H1 (cell line): ENCODE results near the gene AMIGO2. TPM values are rescaled to one million over a fixed set of nuclear protein-coding genes. Genes with fewer than 3 reads are reported as not detected.

Source experiments
- CTCF ChIA-PET: fragments of 300-600 bp; sonication (Branson Sonifier 250); formaldehyde crosslinking; loops from one replicate; lab custom pipeline; 2021; ENCODE audit not compliant: partially characterized antibody; lab: Charles Lee
- POLR2A ChIA-PET: fragments of 300-600 bp; sonication (Branson Sonifier 250); formaldehyde crosslinking; loops from one replicate; lab custom pipeline; 2021; ENCODE audit warnings: inconsistent platforms; ENCODE audit not compliant: partially characterized antibody; lab: Charles Lee
- DNase-seq, 2 experiments: peaks; one replicate each; pipeline versions ENCODE4 v3.0.0 to v3.0.0-alpha.2; 2010 to 2022; ENCODE audit warnings: low spot score in 2 of 2, low read depth in 1 of 2, mixed read lengths in 1 of 2
- FAIRE-seq: peaks from 2 replicates; lab custom pipeline; 2011; peaks lifted over from hg19 to GRCh38; lab: Jason Lieb, UNC
- H2AFZ ChIP-seq: 2 replicates; pipeline ENCODE4 v1.8.1; 2012; ENCODE audit warnings: low read length, inconsistent platforms
- H2AK5ac ChIP-seq: 2 replicates; pipeline ENCODE4 v1.6.1; 2013; ENCODE audit warnings: low read depth, low read length
- H2BK120ac ChIP-seq: replicated peaks from 2 replicates; pipeline ENCODE3; 2013; ENCODE audit warnings: low read depth, low read length, inconsistent platforms
- H2BK12ac ChIP-seq: 2 replicates; pipeline ENCODE4 v1.6.1; 2013; ENCODE audit warnings: low read depth, low read length
- H2BK15ac ChIP-seq: 2 replicates; pipeline ENCODE4 v1.6.1; 2013; ENCODE audit warnings: low read length
- H2BK20ac ChIP-seq: 2 replicates; pipeline ENCODE4 v1.6.1; 2013; ENCODE audit warnings: low read length
- H2BK5ac ChIP-seq: 2 replicates; pipeline ENCODE4 v1.6.1; 2013; ENCODE audit warnings: low read depth, low read length
- H3K14ac ChIP-seq: 2 replicates; pipeline ENCODE4 v1.6.1; 2013; ENCODE audit warnings: inconsistent platforms; ENCODE audit not compliant: insufficient read length
- H3K18ac ChIP-seq: 2 replicates; pipeline ENCODE4 v1.6.1; 2013; ENCODE audit warnings: low read length; ENCODE audit errors: extremely low read depth
- H3K23ac ChIP-seq: 2 replicates; pipeline ENCODE4 v1.6.1; 2013; ENCODE audit warnings: inconsistent platforms; ENCODE audit not compliant: insufficient read length
- H3K23me2 ChIP-seq: 2 replicates; pipeline ENCODE4 v1.6.1; 2013; ENCODE audit warnings: low read depth, low read length
- H3K27ac ChIP-seq: 2 replicates; pipeline ENCODE4 v1.6.1; 2011; ENCODE audit warnings: low read depth, low read length, inconsistent platforms
- H3K27me3 ChIP-seq, 4 experiments: replicated peaks in 1 of 4; 1 replicate in 1 of 4; 2 replicates in 3 of 4; pipeline versions ENCODE4 v1.6.1 to v1.8.1; 2011 to 2013; ENCODE audit warnings: low read length in 3 of 4, mild to moderate bottlenecking in 3 of 4, inconsistent platforms in 2 of 4, mixed read lengths in 2 of 4, moderate library complexity in 1 of 4; ENCODE audit not compliant: control insufficient read depth in 3 of 4, insufficient read depth in 3 of 4; ENCODE audit errors: extremely low read depth in 1 of 4
- H3K36me3 ChIP-seq, 4 experiments: 2 replicates each; pipeline versions ENCODE4 v1.6.1 to v1.8.1; 2011 to 2013; ENCODE audit warnings: mild to moderate bottlenecking in 4 of 4, low read length in 3 of 4, moderate library complexity in 2 of 4, control low read depth in 1 of 4, inconsistent platforms in 1 of 4; ENCODE audit not compliant: insufficient read depth in 4 of 4, control insufficient read depth in 2 of 4
- H3K4ac ChIP-seq: replicated peaks from 2 replicates; pipeline ENCODE3; 2013; ENCODE audit warnings: low read length, low read depth, mixed read lengths, inconsistent platforms; ENCODE audit not compliant: insufficient read length
- H3K4me1 ChIP-seq, 4 experiments: replicated peaks in 1 of 4; 1 replicate in 1 of 4; 2 replicates in 3 of 4; pipeline versions ENCODE4 v1.6.1 to v1.8.1; 2011 to 2013; ENCODE audit warnings: low read length in 3 of 4, inconsistent platforms in 2 of 4, mixed read lengths in 1 of 4; ENCODE audit not compliant: insufficient read depth in 4 of 4, control insufficient read depth in 3 of 4
- H3K4me2 ChIP-seq, 2 experiments: 2 replicates each; pipeline versions ENCODE4 v1.6.1 to v1.8.1; 2011 to 2013; ENCODE audit warnings: low read depth in 2 of 2, low read length in 2 of 2, control low read depth in 1 of 2, inconsistent platforms in 1 of 2, mild to moderate bottlenecking in 1 of 2; ENCODE audit not compliant: insufficient read depth in 1 of 2
- H3K4me3 ChIP-seq, 4 experiments: fragments of 200-600, 300-600 bp in 1 of 4; sonication (generic), shearing (Covaris generic), sonication (Bioruptor Twin) in 1 of 4; 2 replicates each; pipeline versions ENCODE4 v1.5.1 to v1.8.1; 2011 to 2016; ENCODE audit warnings: low read length in 4 of 4, low read depth in 3 of 4, control low read depth in 2 of 4, inconsistent platforms in 2 of 4, mild to moderate bottlenecking in 2 of 4, mixed read lengths in 1 of 4, moderate library complexity in 1 of 4; ENCODE audit not compliant: insufficient read depth in 2 of 4; ENCODE audit errors: extremely low read depth in 1 of 4
- H3K56ac ChIP-seq: replicated peaks from 2 replicates; pipeline ENCODE3; 2013; ENCODE audit warnings: low read depth, mild to moderate bottlenecking, mixed read lengths, low read length, inconsistent platforms; ENCODE audit not compliant: insufficient read length
- H3K79me1 ChIP-seq: 2 replicates; pipeline ENCODE4 v1.6.1; 2013; ENCODE audit warnings: low read depth, low read length, control low read depth
- H3K79me2 ChIP-seq, 2 experiments: 2 replicates each; pipeline versions ENCODE4 v1.6.1 to v1.8.1; 2012 to 2013; ENCODE audit warnings: low read length in 2 of 2, mild to moderate bottlenecking in 2 of 2, inconsistent platforms in 1 of 2; ENCODE audit not compliant: insufficient read depth in 2 of 2, control insufficient read depth in 1 of 2
- H3K9ac ChIP-seq, 4 experiments: replicated peaks in 1 of 4; 1 replicate in 1 of 4; 2 replicates in 3 of 4; pipeline versions ENCODE4 v1.6.1 to v1.8.1; 2011 to 2013; ENCODE audit warnings: low read depth in 3 of 4, low read length in 3 of 4, control low read depth in 2 of 4, mild to moderate bottlenecking in 2 of 4, moderate library complexity in 2 of 4, inconsistent platforms in 1 of 4; ENCODE audit errors: extremely low read depth in 1 of 4
- H3K9me3 ChIP-seq, 2 experiments: 2 replicates each; pipeline versions ENCODE4 v1.6.1 to v1.8.1; 2012 to 2013; ENCODE audit warnings: mild to moderate bottlenecking in 2 of 2, moderate library complexity in 2 of 2, control low read depth in 1 of 2, inconsistent platforms in 1 of 2, low read depth in 1 of 2, low read length in 1 of 2, mixed read lengths in 1 of 2; ENCODE audit not compliant: insufficient read depth in 2 of 2
- H4K20me1 ChIP-seq, 2 experiments: replicated peaks in 1 of 2; 2 replicates each; pipeline versions ENCODE3 to v1.8.1; 2011 to 2013; ENCODE audit warnings: inconsistent platforms in 2 of 2, low read length in 2 of 2, mild to moderate bottlenecking in 1 of 2; ENCODE audit not compliant: insufficient read depth in 2 of 2, control insufficient read depth in 1 of 2
- H4K5ac ChIP-seq: 2 replicates; pipeline ENCODE4 v1.6.1; 2013; ENCODE audit warnings: low read length, low read depth, mixed read lengths, inconsistent platforms; ENCODE audit not compliant: insufficient read length
- H4K8ac ChIP-seq: 2 replicates; pipeline ENCODE4 v1.8.0; 2013; ENCODE audit warnings: mild to moderate bottlenecking, moderate library complexity, low read length, inconsistent platforms; ENCODE audit not compliant: insufficient read depth; ENCODE audit errors: extremely low read depth
- H4K91ac ChIP-seq: replicated peaks from 2 replicates; pipeline ENCODE3; 2013; ENCODE audit warnings: low read length, mixed read lengths, inconsistent platforms; ENCODE audit not compliant: insufficient read length
- BACH1 ChIP-seq: IDR thresholded peaks from 2 replicates; pipeline ENCODE4 v1.6.1; 2012; ENCODE audit warnings: low read length, improper control_type of control experiment
- CBX5 ChIP-seq: fragments of 300-800, 300-1000 bp; sonication (generic); IDR thresholded peaks from 2 replicates; pipeline ENCODE4 v1.7.1; 2016; ENCODE audit warnings: antibody characterized with exemption, low read length, low read depth
- CEBPB ChIP-seq: IDR thresholded peaks from 2 replicates; pipeline ENCODE4 v1.6.1; 2012; ENCODE audit warnings: low read depth, low read length
- RFX5 ChIP-seq: IDR thresholded peaks from 2 replicates; pipeline ENCODE4 v1.6.1; 2011; ENCODE audit warnings: low read depth, low read length, improper control_type of control experiment, borderline replicate concordance
- TAF1 ChIP-seq: IDR thresholded peaks from 2 replicates; pipeline ENCODE4 v1.6.1; 2011; ENCODE audit warnings: mild to moderate bottlenecking, low read depth, low read length
- WGBS, 2 experiments: shearing (Covaris generic) in 1 of 2; methylation state at CpG; one replicate each; pipeline versions ENCODE4 v1.1.6 to v1.1.7; 2013 to 2015; ENCODE audit warnings: low lambda C conversion rate in 2 of 2, mixed read lengths in 2 of 2, inconsistent platforms in 1 of 2, low coverage in 1 of 2, missing lambda C conversion rate in 1 of 2; ENCODE audit not compliant: insufficient replicate concordance in 2 of 2, insufficient coverage in 1 of 2, insufficient read length in 1 of 2; ENCODE audit errors: extremely low coverage in 1 of 2, missing lambda C conversion rate in 1 of 2; 5-methylcytosine and 5-hydroxymethylcytosine counted together
- polyA plus RNA-seq, 7 experiments: library from polyadenylated mRNA; depleted of rRNA in 3 of 7; stranded (reverse) in 5 of 7; unstranded in 2 of 7; fragments of >200 nt in 5 of 7; fragments of 200-250 nt in 2 of 7; gene quantifications; 1 replicate in 5 of 7; 2 replicates in 1 of 7; 4 replicates in 1 of 7; pipeline versions ENCODE4 v1.2.1 to v1.2.3, GENCODE V29; 2011 to 2013; ENCODE audit warnings: missing spikeins in 2 of 7, mixed read lengths in 2 of 7
- total RNA-seq: library from RNA; stranded (reverse); fragmentation: NEBNext Ultra II Directional; extraction: Animal tissue kit (Norgen Biotek cat#: 25700); gene quantifications from 2 replicates; pipeline ENCODE4 v1.2.1, GENCODE V29; 2021
- TF ChIP-seq, protein P1 (sequence below): IDR thresholded peaks from 2 replicates; pipeline ENCODE4 v1.6.1; 2011; ENCODE audit warnings: low read length, improper control_type of control experiment

AMIGO2 gene
- total and polyA plus RNA-seq, 2 of the 8 experiments (the other 6 are each of a cell fraction or from before 2014, with no cell fraction given), result 1.7 to 3.3 TPM

DNA sequence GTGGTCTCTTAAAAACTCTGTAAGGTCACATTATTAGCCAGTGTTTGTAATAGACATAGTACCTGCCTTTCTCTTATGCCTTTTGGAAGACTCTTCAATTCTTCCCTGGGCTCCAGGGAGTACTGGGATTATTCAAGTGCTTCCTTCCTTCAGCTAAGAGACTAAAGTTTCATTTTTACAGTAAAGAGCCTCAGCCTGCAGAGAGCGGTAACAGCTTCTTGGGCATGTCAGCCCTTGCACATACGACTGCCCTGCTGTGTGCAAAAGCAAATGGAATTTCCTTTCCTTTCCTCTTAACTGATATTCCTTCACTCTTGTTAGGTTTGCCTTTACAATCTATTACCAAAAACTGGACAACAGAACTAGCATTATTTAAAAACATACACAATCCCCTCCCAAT is 32.9 kb upstream of the AMIGO2 start:
- no peaks in the 10 kb centered on the region for H3K36me3 ChIP-seq
- no peak overlapping the region for H2BK5ac ChIP-seq
- H3K14ac ChIP-seq, result no peak overlapping the region
- FAIRE-seq (no peak), DNase-seq (no peak)
- H2BK120ac ChIP-seq, result no peak overlapping the region
- H3K56ac ChIP-seq, result no peak overlapping the region
- no peak overlapping the region for H3K18ac ChIP-seq
- no peak overlapping the region for H2AK5ac ChIP-seq
- no peak overlapping the region for H4K91ac ChIP-seq
- no peak overlapping the region for H3K4ac ChIP-seq
- no peak overlapping the region for H2BK20ac ChIP-seq
- H3K27ac ChIP-seq, result no peak overlapping the region
- no peak overlapping the region for H4K5ac ChIP-seq
- no peak overlapping the region for H2BK12ac ChIP-seq
- no peak overlapping the region for H2AFZ ChIP-seq
- no peaks in the 10 kb centered on the region for H3K79me2 ChIP-seq
- H3K79me1 ChIP-seq, result no peaks in the 10 kb centered on the region
- WGBS, 2 experiments, result 91% methylated on average over 2 of the region's 2 CpGs; no CpG with 5 or more reads in 1 of the 2 experiments
- H4K20me1 ChIP-seq, result no peaks in the 10 kb centered on the region
- POLR2A ChIA-PET, result interaction anchor here (1.4 kb wide), 1 partner anchor 13 kb away, joined by 3 read pairs; no protein-coding TSS in a partner anchor
- H2BK15ac ChIP-seq, result no peak overlapping the region
- no peaks in the 10 kb centered on the region for H3K9me3 ChIP-seq
- H3K4me1 ChIP-seq, result no peaks in the 10 kb centered on the region
- no peaks in the 10 kb centered on the region for H3K27me3 ChIP-seq
- H3K4me2 ChIP-seq, result no peak overlapping the region
- no peak overlapping the region for H4K8ac ChIP-seq
- TF ChIP-seq TAF1, result no peak
- TF ChIP-seq BACH1, result no peak
- no peak for TF ChIP-seq RFX5
- no peak for TF ChIP-seq CEBPB
- TF ChIP-seq, protein P1, sequence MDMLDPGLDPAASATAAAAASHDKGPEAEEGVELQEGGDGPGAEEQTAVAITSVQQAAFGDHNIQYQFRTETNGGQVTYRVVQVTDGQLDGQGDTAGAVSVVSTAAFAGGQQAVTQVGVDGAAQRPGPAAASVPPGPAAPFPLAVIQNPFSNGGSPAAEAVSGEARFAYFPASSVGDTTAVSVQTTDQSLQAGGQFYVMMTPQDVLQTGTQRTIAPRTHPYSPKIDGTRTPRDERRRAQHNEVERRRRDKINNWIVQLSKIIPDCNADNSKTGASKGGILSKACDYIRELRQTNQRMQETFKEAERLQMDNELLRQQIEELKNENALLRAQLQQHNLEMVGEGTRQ, result no peak
- no peak for TF ChIP-seq CBX5
- H3K23ac ChIP-seq, result no peak overlapping the region
- no peak overlapping the region for H3K4me3 ChIP-seq
- no peaks in the 10 kb centered on the region for H3K23me2 ChIP-seq
- no peak overlapping the region for H3K9ac ChIP-seq
- CTCF ChIA-PET, result no interaction called here
